GM18499 (cell line): ENCODE results near the gene MAB21L4.

Experiments
- ATAC-seq: cut with Tn5 transposase; IDR thresholded peaks from one replicate; pipeline ENCODE4 v1.9.1; 2021; ENCODE audit warnings: moderate number of reproducible peaks; ENCODE audit not compliant: insufficient read depth, unreplicated experiment

Gene MAB21L4

DNA sequence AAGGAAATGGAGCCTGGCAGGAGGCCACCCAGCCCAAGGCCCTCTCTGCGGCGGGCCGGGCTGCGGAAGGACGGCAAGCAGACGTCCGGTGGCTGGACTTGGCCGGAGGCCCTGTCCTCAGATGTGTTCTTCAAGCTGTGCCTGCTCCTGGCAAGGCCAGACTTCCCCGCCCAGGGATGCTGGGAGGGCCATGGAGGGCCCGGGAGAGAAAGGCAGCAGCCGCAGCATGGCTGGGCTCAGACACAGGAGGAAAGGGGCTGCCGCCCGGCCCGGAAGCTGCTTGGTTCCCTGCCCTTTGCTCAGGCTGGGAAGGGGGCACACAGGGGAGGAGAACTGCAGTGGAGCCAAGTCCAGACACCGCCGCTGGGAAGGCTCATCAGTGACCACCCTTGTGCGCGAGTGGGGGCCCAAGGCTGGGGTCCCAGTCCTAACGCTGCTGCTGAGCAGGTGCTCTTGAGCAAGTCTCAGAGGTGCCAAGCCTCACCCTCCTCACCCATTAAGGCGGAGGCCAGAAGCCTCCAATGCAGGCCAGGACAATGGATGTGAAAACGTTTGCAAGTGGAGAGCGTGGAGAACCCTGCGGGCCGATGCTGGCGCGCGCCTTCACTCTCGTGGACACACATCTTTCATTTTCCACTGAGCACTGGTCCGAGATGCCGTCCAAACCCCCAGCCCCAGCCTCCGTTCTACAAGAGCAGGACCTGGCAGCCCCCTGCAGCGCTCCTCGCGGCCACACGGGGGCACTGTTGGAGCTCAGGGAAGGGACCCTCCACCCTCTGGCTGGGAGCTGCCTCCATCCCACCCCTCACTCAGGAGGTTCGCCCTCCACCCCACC, 18.1 kb upstream of the MAB21L4 start:
- no peak for ATAC-seq

DNA sequence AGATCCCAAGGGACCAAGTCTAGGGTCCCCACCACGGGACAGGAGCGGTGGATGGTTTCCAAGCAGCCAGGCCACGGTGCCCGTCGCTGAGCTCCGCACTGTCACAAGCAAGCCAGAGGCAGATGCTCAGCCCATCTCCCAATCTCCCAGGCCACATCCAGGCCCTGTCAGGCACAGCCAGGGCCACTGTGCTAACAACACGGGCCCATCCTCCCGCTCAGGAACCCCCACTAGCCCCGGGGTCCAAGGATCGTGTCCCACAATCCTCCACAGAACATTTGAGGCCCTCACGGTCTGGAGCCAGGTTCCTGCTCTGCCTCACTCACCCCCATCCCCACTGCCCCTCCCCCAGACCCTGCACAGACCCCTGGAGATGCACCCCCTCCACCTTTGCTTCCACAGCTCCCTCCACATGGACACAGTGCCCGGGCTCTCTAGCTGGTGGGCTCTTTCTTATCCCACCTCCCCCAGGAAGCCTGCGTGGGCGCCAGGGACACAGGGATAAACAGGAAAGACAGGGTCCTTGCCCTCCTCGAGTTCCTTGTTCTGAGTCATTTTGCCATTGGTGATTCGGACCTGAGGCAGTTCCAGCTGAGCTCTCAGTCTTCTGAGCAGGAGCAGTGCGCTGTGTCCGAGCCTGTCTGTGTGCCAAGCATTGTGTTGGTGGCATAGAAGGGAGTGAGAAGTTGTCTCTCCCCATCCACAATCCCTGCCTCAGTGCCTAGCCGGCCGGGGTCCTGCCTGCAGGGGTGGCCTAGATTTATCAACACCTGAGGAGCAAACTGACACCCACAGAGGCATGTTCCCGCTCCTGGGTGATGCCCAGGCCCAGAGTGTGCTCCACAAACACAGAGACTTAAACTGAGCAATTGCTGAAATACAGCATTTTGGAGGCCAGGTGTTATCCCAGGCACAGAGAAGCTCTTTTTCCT, 17.2 kb upstream of the MAB21L4 start:
- ATAC-seq = no peak

- ATAC-seq = no peak
These were observed 15.8 kb upstream of the MAB21L4 start for GRCh38 chr2:240911641-240912265.

DNA sequence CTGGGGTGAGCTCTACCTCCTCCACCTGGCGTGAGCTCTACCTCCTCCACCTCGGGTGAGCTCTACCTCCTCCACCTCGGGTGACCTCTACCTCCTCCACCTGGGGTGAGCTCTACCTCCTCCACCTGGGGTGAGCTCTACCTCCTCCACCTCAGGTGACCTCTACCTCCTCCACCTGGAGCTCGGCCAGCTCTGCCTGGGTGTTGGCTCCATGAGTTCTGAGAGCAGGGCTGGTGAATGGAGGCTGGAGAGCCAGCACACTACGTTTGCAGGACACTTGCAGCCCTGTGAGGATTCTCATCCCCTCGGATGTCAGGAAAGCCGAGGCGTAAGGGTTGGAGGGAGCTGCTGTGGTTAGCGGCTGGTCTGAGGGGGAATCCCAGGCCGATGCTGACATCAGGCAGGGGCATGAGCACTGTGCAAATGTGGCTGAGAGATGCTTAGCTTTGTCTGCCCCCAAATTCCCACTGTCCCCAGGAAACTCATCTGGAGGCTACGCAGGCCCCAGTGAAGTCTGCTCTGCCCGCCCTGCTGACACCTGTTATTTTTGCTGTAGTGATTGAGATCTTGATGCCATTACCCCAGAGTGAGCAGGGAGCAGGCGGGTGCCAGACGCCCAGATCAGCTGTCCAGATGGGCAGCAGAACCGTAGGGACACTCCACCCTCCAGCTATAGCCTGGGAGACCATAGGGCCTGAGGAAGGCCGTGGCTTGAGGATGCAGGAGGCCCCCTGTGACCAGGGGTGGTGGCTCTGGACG, 13.4 kb upstream of the MAB21L4 start:
- no peak for ATAC-seq

GRCh38 chr2:240906911-240907590, 11.1 kb upstream of the MAB21L4 start:
- ATAC-seq = no peak

DNA sequence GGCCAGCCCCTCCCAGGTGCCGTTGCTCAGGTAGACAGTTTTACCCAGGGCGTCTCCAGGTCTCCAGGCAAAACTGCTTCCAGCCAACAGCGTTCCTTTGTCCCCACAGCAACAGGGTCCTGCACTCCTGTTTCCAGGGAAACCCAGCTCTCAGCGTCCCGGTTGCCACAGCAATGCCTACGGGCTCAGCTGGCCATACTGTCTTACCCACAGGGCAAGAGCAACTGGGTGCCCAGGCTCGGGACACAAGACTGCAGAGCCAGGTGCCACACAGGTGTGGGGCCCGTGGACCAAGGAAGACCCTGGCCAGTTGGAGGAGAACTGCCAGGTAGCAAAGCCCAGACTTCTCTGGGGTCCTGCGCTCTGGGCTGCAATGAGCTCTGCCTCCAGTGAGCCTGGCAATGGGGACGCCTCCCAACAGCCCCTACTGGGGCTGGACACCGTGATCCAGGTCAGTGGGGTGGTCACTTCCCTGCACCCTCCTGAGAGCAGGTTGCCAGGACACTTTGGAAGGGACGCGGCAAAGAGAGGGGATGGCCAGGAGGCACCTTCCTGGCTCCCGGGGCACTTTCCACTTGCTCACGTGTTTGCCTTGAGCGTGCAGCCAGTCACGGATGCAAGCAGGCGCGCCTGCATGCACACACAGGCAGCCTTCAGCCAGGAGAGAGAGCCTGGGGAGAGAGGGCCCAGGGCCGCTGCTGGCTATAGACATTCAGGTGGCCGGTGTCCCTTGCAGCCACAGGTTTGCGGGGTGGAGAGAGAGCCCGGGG, 10.4 kb upstream of the MAB21L4 start, which contains the start of gene CROCC2:
TSS of gene CROCC2 (plus strand) at position 196 of the 770 bp plus-strand sequence. CDS start at position 374, 178 bp downstream.
- no peak for ATAC-seq

DNA sequence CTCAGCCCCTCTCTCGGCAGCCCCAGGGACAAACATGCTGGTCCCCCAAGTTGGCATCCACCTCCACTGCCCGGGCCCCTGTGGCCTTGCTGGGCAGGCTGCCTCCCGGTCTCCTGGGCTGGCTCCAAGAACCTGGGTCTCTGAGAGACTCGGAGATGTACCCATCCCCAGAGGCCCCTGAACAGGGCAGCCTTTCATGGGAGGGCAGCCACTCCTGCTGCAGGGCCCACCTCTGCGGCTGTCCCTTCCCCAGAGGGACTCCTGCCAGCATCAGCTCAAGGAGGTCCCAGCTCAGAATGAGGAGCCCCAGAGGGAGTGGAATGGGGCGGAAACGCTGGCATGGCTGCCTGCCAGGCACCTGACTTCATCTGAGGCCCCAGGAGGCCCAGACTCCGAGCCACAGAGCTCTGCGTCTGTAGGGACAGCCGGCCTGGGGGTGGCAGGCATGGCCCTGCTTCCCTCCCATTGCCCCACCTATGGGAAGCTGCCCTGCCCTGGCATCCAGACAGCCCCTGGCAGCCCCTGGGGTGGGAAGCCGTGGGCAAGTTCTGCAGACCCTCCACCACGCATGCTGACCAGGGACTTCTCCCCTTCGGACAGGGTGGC, 9.3 kb upstream of the MAB21L4 start:
- no peak for ATAC-seq

DNA sequence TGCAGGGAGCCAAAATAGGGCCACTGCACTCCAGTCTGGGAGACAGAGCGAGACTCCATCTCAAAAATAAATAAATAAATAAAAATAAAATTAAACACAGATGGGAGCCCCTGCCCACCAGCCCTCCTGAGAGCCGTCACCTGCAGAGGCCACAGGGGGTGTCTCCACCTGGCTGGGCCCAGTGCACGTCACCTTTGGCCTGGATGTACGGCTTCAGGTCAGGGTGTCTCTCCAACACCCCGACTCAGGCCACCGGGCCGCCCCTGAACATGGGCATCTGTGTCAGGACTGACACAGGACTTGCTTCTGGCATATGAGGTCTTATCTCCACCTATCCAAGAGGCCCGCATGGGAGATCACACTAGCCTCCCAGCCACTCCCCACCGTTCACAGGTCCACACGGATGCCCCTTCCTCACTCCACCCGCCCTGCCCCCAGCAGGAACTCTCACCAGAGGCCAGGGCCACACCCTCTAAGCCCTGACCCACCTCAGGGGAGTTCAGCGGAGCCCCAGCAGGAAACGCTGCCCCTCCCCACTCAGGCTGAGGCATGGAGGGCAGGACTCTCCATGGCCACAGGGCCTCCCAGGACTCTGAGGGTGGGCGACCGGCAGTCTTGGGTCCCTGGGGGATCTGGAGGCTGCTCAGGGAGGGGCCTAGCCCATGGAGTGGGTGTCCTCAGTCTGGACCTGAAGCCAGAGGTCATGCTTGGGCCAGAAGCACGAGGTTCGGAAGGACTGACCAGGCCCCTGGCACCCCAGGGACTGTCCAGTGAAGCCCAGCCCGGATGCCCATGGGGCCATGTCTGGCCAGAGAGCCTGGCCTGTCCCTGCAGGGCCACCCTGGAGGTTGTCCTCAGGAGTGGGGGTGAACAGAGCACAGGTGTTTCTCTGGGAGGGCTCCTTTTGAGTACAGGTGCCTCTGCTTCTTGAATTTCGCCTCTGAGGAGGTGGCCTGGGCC, 8.5 kb upstream of the MAB21L4 start:
- no peak for ATAC-seq

- ATAC-seq = no peak
These were observed 7.5 kb upstream of the MAB21L4 start for GRCh38 chr2:240903191-240904060.

GRCh38 chr2:240902615-240903041, 6.7 kb upstream of the MAB21L4 start:
- ATAC-seq = no peak

DNA sequence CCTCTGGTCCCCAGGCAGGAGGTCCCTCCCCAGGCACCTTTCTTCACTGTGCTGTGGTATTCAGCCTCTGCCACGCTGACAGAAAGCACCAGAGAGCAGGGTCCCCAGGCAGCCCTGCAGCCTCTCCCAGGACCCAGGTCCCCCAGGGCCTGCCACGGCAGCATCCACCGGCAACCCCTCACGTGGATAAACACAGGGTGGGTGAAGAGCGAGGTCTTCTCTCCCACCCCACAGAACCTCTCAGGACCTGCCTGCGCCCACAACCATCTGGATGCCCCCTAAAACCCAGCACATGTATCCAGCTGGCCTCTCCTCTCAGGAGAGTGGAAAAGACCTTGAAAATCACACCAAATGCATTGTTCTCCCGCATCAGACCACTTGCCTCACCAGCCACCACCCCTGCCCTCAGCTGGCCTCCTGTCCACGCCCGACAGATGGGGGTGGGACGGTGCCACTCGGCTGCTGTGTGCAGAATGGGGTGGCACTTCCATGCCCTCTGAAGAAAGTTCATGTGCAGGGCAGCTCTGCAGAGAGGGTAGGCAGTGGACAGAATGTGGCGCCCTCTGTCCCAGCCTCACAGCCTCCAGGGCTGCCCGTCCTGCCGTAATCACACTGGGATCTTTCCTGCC, 6.1 kb upstream of the MAB21L4 start:
- ATAC-seq = no peak

DNA sequence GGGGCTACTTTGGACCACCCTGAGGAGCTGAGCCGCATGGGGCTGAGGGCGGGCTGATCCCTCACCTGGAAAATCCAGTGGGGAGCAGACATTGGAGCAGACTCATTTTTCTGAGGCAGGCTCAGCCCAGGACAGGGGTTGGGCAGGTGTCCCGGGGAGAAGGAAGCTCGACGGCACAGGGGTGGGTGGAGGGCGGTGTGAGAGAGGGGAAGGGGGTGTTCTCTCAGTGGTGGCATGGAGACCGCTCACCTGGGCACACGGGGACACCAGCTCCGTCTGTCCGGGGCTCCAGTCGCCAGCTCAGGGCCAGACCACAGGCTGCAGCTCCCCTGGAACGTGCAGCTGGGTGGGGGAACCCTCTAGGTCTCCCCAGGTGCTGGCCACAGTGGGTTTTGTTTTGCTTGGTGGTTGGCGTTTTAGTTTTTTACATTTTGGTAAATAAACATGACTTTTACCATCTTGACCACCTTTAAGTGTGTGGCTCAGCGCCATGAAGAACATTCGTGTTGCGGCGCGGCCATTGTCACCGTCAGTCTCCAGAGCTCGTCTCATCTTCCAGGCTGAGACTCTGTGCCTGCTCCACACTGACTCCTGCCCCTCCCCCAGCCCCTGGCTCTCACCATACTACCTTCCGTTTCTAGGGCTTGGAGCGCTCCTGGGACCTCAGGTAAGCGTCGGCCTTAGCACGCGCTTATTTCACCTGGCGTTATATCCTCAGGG, 4.3 kb upstream of the MAB21L4 start:
- no peak for ATAC-seq

DNA sequence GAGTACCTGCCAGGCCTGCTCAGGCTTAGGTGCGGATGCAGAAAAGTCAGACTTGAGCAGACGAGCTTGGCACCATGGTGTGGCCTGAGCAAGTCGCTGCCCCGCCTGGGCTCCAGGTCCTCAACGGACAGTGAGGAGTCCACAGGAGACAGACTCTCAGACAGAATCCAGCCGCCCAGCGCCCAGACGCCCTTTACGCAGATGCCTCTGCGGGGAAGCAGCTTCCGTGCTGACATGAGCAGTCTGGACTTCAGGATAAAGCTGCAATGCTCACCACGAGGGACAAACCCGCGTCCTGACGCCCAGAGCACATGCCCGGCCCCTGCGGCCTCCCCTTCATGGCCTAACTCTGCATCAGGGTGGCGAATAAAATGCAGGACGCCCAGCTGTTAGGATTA, 3.5 kb upstream of the MAB21L4 start:
- no peak for ATAC-seq

DNA sequence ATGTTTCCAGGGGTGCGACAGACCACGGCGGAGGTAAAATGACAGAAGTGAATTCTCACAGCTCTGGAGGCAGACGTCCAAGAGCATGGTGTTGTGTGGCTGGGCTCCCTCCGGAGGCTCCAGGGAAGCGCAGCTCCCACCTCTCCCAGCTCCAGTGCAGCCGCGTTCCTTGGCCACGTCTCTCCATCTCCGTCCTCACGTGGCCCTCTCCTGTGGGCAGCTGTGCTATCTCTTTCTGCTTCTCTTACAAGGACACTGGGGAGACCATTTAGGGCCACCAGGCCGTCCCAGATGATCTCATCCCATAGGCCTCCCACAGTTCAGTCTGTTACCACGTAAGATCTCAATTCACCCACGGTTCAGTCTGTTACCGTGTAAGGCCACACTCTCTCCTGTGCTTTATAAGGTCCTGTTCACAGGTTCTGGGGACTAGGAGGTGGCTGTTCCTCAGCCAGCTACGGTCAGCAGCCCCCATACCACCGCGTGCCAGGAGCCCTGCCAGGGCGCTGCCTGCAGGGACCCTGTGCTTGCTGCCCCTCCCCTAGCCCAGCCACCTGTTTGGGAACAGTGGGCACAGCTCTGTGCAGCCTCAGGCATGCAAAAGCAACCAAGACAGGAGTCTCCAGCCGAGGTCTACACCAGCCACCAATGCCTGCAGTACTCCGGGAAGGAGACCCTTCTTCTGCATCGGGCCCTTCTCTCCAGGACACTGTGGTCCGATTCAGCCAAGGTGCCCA, 2.9 kb upstream of the MAB21L4 start:
- ATAC-seq = no peak
